RWPE1 (cell line): ENCODE results near the gene TSPAN18.

Experiments used
- CTCF ChIA-PET: fragments of 350-600 bp; sonication (Branson Sonifier 250); formaldehyde crosslinking; extraction: SDS; loops from one replicate; lab custom pipeline; 2021; lab: Yijun Ruan, JAX
- POLR2A ChIA-PET: fragments of 400-600 bp; formaldehyde crosslinking; extraction: SDS; loops from one replicate; lab custom pipeline; 2020; ENCODE audit warnings: antibody characterized with exemption; ENCODE audit not compliant: low non-redundant PET; lab: Yijun Ruan, JAX
- DNase-seq: peaks from one replicate; pipeline ENCODE4 v3.0.0; 2012; ENCODE audit warnings: low spot score
- H3K27ac ChIP-seq: fragments of 450-650 bp; 2 replicates; pipeline ENCODE4 v1.5.1; 2017
- CTCF ChIP-seq: fragments of 450-650 bp; conservative IDR thresholded peaks from 2 replicates; pipeline ENCODE4 v1.5.1; 2017; ENCODE audit warnings: low read depth, mild to moderate bottlenecking

TSPAN18 gene

DNA sequence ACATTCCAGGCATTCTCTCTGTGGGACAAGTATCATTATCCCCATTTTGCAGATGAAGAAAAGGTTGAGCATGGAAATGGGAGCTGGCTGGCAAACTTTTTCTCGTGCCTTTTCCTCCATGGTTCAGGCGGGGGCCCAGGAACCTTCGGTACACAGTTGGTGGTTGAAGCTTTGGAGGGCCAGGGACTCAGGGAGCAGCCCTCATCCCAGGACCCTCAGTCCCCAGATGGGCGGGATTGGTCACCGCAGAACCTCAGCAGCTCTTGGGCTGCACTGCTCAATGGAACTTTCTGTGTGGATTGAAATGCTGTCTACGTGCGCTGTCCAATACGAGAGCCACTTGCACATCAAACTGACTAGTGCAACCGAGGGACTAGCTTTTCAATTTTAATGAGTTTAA, 61.2 kb downstream of the TSPAN18 start:
- DNase-seq = no peak
- ChIA-PET CTCF (interaction anchor here (0.7 kb wide), 1 partner anchor 12 kb away, joined by 3 read pairs; no protein-coding TSS in a partner anchor), POLR2A (no interaction called here)
- no peak overlapping the region for H3K27ac ChIP-seq
- TF ChIP-seq CTCF = no peak

GRCh38 chr11:44788536-44789261, 61.9 kb downstream of the TSPAN18 start:
- TF ChIP-seq CTCF = no peak
- CTCF ChIA-PET = interaction anchor here (0.6 to 0.8 kb wide), 3 partner anchors 8 to 13 kb away, joined by 3 to 4 read pairs (median 3); no protein-coding TSS in a partner anchor
- DNase-seq = no peak
- POLR2A ChIA-PET = no interaction called here
- H3K27ac ChIP-seq = no peak overlapping the region

- CTCF ChIA-PET = interaction anchor here (0.6 to 0.8 kb wide), 2 partner anchors 9 to 11 kb away, joined by 3 to 4 read pairs; no protein-coding TSS in a partner anchor
- no peak overlapping the region for H3K27ac ChIP-seq
- no peak for DNase-seq
- TF ChIP-seq CTCF = no peak
- POLR2A ChIA-PET = no interaction called here
These were observed 62.7 kb downstream of the TSPAN18 start for GRCh38 chr11:44789496-44789895.

DNA sequence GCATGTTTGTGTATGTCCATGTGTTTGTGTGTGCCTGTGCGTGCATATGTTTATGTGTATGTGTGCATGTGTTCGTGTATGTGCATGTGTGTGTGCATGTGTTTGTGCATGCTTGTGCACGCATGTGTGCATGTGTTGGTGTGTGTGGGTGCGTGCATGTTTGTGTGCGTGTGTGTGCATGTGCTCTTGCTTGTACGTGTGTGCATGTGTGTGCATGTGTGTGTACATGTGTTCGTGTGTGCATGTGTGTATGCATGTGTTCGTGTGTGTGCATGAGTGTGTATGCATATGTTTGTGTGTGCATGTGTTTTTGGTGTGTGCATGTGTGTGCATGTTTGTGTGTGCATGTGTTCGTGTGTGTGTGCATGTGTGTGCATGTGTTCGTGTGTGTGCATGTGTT, 63.4 kb downstream of the TSPAN18 start:
- POLR2A ChIA-PET = no interaction called here
- CTCF ChIA-PET = no interaction called here
- TF ChIP-seq CTCF = no peak
- no peak for DNase-seq
- no peak overlapping the region for H3K27ac ChIP-seq

- ChIA-PET POLR2A (no interaction called here), CTCF (no interaction called here)
- no peak for TF ChIP-seq CTCF
- DNase-seq = no peak
- H3K27ac ChIP-seq = no peak overlapping the region
These were observed 64.7 kb downstream of the TSPAN18 start for GRCh38 chr11:44791316-44791925.

DNA sequence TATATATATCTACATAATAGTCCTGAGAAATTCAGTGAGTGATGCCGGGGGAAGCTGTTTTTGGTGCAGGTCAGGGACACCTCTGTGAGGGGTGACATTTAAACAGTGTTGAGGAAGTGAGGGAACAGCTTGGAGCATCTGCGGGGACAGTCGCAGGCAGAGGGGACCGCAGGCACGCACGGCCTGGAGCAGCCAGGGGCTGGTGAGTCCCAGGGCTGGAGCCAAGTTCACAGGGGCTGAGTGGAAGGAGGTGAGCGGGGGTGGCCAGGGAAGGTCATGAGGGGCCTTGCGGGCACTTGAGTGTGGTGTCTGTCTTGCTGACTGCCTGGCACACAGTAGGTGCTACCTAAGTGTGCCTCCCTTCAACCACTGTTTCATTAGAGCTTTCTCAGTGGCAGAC, 65.4 kb downstream of the TSPAN18 start:
- TF ChIP-seq CTCF = no peak
- no peak for DNase-seq
- CTCF ChIA-PET = interaction anchor here (0.8 to 1.4 kb wide), 2 partner anchors 16 to 18 kb away, joined by 3 to 6 read pairs; no protein-coding TSS in a partner anchor
- no peak overlapping the region for H3K27ac ChIP-seq
- POLR2A ChIA-PET = no interaction called here
